Measurements from ENCODE around the gene PCDHB11. TPM values are rescaled to one million over a fixed set of nuclear protein-coding genes. Genes with fewer than 3 reads are reported as not detected.

Gene PCDHB11
- total and polyA plus RNA-seq, 9 of the 15 experiments (the other 6 are each of a cell fraction or from before 2014, with no cell fraction given), result not detected

DNA sequence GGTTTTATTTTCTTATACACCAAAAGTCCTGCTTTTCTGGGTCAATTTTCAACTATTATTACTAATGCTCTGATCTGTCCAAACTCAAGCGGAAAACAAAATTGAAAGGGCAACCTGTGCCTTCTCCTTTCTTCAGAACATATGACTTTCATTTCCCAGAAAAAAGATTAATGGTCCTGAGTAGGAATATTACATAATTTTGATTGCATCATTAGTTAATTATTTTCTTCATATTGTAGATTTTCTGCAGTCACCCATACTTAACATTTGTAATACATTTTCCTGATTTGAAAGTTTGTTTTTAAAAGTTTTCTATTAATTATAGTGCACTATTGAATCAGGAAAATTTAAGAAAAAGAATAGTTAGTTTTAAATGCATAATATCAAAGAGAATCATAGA lies 23.5 kb upstream of the PCDHB11 start:
- H3K27me3 ChIP-seq (ENCODE audit: control insufficient read depth in 2 of 2, insufficient read depth in 2 of 2, low read length in 2 of 2), result peaks cover 8 to 19% of the 10 kb centered on the region in 2 experiments; a peak in 3 of 5 replicates
- DNase-seq (ENCODE audit: extremely low read depth in 1 of 4, low spot score in 3 of 4) (no peak), FAIRE-seq (no peak), ATAC-seq (no peak)
- no peak overlapping the region for H3K4me2 ChIP-seq (ENCODE audit: insufficient read depth, low read length)
- POLR2A ChIA-PET, result no interaction called here
- no peak overlapping the region for H3K4me3 ChIP-seq
- H3K9me1 ChIP-seq (ENCODE audit: control insufficient read depth, insufficient read depth, low read length), result no peaks in the 10 kb centered on the region
- no peak overlapping the region for H3K9ac ChIP-seq (ENCODE audit: insufficient read depth in 1 of 2, low read depth in 2 of 2, low read length in 2 of 2)
- in situ Hi-C loops (cut with MboI) (no loop called here), intact Hi-C loops (cut with micrococcal nuclease) (loop anchor here (1.0 kb wide), 1 partner anchor 11 kb away; the partner anchor contains the start of gene PCDHB9)
- no peak overlapping the region for H2AFZ ChIP-seq (ENCODE audit: low read depth, low read length)
- H3K27ac ChIP-seq (ENCODE audit: extremely low read depth, low read depth, low read length), result no peak overlapping the region
- CTCF ChIA-PET (ENCODE audit: low intra/inter-chr PET ratio), result no interaction called here
- no peaks in the 10 kb centered on the region for H3K79me2 ChIP-seq (ENCODE audit: control insufficient read depth, insufficient read depth, low read length)
- H3K4me1 ChIP-seq (replicated peaks in 1 of 2; ENCODE audit: control insufficient read depth in 2 of 2, insufficient read depth in 2 of 2, low read length in 2 of 2), result no peaks in the 10 kb centered on the region
- no peaks in the 10 kb centered on the region for H3K9me3 ChIP-seq (replicated peaks; ENCODE audit: control insufficient read depth, insufficient read depth, low read depth, low read length)
- no peaks in the 10 kb centered on the region for H3K36me3 ChIP-seq (ENCODE audit: control insufficient read depth, insufficient read depth, low read length)
- 0% methylated on average over 1 of the region's 1 CpG for WGBS (ENCODE audit: insufficient coverage, low coverage, missing lambda C conversion rate)
- TF ChIP-seq CEBPB (tag; IDR thresholded peaks at IDR 0.05) (peak; percentile 51), RBM39 (optimal IDR thresholded peaks at IDR 0.05; ENCODE audit: low read depth, low read length) (no peak), CEBPG (CRISPR knock-in tag; IDR thresholded peaks at IDR 0.05) (no peak), CEBPG (tag; conservative IDR thresholded peaks at IDR 0.05 in 1 of 2, IDR thresholded peaks at IDR 0.05 in 1 of 2) (peak; percentile 59 to 85)
- TF ChIP-seq, protein P1, sequence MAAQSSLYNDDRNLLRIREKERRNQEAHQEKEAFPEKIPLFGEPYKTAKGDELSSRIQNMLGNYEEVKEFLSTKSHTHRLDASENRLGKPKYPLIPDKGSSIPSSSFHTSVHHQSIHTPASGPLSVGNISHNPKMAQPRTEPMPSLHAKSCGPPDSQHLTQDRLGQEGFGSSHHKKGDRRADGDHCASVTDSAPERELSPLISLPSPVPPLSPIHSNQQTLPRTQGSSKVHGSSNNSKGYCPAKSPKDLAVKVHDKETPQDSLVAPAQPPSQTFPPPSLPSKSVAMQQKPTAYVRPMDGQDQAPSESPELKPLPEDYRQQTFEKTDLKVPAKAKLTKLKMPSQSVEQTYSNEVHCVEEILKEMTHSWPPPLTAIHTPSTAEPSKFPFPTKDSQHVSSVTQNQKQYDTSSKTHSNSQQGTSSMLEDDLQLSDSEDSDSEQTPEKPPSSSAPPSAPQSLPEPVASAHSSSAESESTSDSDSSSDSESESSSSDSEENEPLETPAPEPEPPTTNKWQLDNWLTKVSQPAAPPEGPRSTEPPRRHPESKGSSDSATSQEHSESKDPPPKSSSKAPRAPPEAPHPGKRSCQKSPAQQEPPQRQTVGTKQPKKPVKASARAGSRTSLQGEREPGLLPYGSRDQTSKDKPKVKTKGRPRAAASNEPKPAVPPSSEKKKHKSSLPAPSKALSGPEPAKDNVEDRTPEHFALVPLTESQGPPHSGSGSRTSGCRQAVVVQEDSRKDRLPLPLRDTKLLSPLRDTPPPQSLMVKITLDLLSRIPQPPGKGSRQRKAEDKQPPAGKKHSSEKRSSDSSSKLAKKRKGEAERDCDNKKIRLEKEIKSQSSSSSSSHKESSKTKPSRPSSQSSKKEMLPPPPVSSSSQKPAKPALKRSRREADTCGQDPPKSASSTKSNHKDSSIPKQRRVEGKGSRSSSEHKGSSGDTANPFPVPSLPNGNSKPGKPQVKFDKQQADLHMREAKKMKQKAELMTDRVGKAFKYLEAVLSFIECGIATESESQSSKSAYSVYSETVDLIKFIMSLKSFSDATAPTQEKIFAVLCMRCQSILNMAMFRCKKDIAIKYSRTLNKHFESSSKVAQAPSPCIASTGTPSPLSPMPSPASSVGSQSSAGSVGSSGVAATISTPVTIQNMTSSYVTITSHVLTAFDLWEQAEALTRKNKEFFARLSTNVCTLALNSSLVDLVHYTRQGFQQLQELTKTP (IDR thresholded peaks at IDR 0.05; ENCODE audit: low read depth in 1 of 2, partially characterized antibody in 2 of 2), result no peak
- TF ChIP-seq, protein P2, sequence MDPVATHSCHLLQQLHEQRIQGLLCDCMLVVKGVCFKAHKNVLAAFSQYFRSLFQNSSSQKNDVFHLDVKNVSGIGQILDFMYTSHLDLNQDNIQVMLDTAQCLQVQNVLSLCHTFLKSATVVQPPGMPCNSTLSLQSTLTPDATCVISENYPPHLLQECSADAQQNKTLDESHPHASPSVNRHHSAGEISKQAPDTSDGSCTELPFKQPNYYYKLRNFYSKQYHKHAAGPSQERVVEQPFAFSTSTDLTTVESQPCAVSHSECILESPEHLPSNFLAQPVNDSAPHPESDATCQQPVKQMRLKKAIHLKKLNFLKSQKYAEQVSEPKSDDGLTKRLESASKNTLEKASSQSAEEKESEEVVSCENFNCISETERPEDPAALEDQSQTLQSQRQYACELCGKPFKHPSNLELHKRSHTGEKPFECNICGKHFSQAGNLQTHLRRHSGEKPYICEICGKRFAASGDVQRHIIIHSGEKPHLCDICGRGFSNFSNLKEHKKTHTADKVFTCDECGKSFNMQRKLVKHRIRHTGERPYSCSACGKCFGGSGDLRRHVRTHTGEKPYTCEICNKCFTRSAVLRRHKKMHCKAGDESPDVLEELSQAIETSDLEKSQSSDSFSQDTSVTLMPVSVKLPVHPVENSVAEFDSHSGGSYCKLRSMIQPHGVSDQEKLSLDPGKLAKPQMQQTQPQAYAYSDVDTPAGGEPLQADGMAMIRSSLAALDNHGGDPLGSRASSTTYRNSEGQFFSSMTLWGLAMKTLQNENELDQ (CRISPR knock-in tag; IDR thresholded peaks at IDR 0.05; ENCODE audit: borderline replicate concordance), result no peak
- TF ChIP-seq, protein P3, sequence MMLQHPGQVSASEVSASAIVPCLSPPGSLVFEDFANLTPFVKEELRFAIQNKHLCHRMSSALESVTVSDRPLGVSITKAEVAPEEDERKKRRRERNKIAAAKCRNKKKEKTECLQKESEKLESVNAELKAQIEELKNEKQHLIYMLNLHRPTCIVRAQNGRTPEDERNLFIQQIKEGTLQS (IDR thresholded peaks at IDR 0.05), result peak; percentile 50; the same call in 1 of the 2 replicates
- TF ChIP-seq, protein P3 (CRISPR knock-in tag; conservative IDR thresholded peaks at IDR 0.05), result no peak
- no TSS peak for BruUV-seq (replicated peaks)
- no peaks in the 10 kb centered on the region for H4K20me1 ChIP-seq (replicated peaks; ENCODE audit: control insufficient read depth, insufficient read depth, low read length)
